H9 (cell line): Measurements from ENCODE around the gene IL13RA2. TPM values are rescaled to one million over a fixed set of nuclear protein-coding genes. Genes with fewer than 3 reads are reported as not detected.

Experiments
- DNase-seq: peaks from one replicate; pipeline ENCODE4 v3.0.0-alpha.2; 2017
- H2AFZ ChIP-seq: one replicate; pipeline ENCODE4 v1.6.1; 2013; ENCODE audit warnings: mild to moderate bottlenecking, low read length, control low read depth, moderate library complexity
- H2AK5ac ChIP-seq: 2 replicates; pipeline ENCODE4 v1.6.1; 2013; ENCODE audit warnings: low read length, control low read depth, mixed read lengths; ENCODE audit not compliant: insufficient read length
- H2BK120ac ChIP-seq: one replicate; pipeline ENCODE4 v1.6.1; 2013; ENCODE audit warnings: low read depth, mild to moderate bottlenecking, low read length, control low read depth, inconsistent platforms; ENCODE audit not compliant: poor library complexity, severe bottlenecking
- H2BK12ac ChIP-seq: 2 replicates; pipeline ENCODE4 v1.6.1; 2013; ENCODE audit warnings: low read length, control low read depth, mixed read lengths, low read depth; ENCODE audit not compliant: insufficient read length
- H2BK15ac ChIP-seq: 2 replicates; pipeline ENCODE4 v1.6.1; 2013; ENCODE audit warnings: low read depth, low read length, control low read depth
- H2BK20ac ChIP-seq: one replicate; pipeline ENCODE4 v1.6.1; 2013; ENCODE audit warnings: low read depth, mild to moderate bottlenecking, low read length, control low read depth, inconsistent platforms; ENCODE audit not compliant: poor library complexity, severe bottlenecking
- H2BK5ac ChIP-seq: 2 replicates; pipeline ENCODE4 v1.6.1; 2013; ENCODE audit warnings: low read length, control low read depth, mixed read lengths; ENCODE audit not compliant: insufficient read length
- H3K14ac ChIP-seq: 2 replicates; pipeline ENCODE4 v1.6.1; 2013; ENCODE audit warnings: low read length, control low read depth; ENCODE audit not compliant: insufficient read depth
- H3K18ac ChIP-seq: 2 replicates; pipeline ENCODE4 v1.6.1; 2013; ENCODE audit warnings: low read depth, mild to moderate bottlenecking, mixed read lengths, low read length, control low read depth; ENCODE audit not compliant: insufficient read length
- H3K23ac ChIP-seq: 2 replicates; pipeline ENCODE4 v1.6.1; 2013; ENCODE audit warnings: low read length, control low read depth, mixed read lengths, low read depth; ENCODE audit not compliant: insufficient read length
- H3K23me2 ChIP-seq: 2 replicates; pipeline ENCODE4 v1.6.1; 2013; ENCODE audit warnings: low read depth, mild to moderate bottlenecking, mixed read lengths, low read length, control low read depth; ENCODE audit not compliant: insufficient read length, poor library complexity, severe bottlenecking
- H3K27ac ChIP-seq: 2 replicates; pipeline ENCODE4 v1.5.1; 2013; ENCODE audit warnings: low read length, control low read depth, mixed read lengths, low read depth; ENCODE audit not compliant: insufficient read length
- H3K27me3 ChIP-seq: 2 replicates; pipeline ENCODE4 v1.6.1; 2013; ENCODE audit warnings: low read length, control low read depth, inconsistent platforms; ENCODE audit not compliant: insufficient read depth
- H3K4ac ChIP-seq: 2 replicates; pipeline ENCODE4 v1.6.1; 2013; ENCODE audit warnings: low read depth, mild to moderate bottlenecking, control low read depth, inconsistent platforms, low read length, moderate library complexity
- H3K4me1 ChIP-seq: 2 replicates; pipeline ENCODE4 v1.6.1; 2013; ENCODE audit warnings: low read length, control low read depth, inconsistent platforms; ENCODE audit not compliant: insufficient read depth
- H3K4me2 ChIP-seq: 2 replicates; pipeline ENCODE4 v1.6.1; 2013; ENCODE audit warnings: low read length, control low read depth, mixed read lengths; ENCODE audit not compliant: insufficient read length, insufficient read depth
- H3K56ac ChIP-seq: 2 replicates; pipeline ENCODE4 v1.6.1; 2013; ENCODE audit warnings: low read depth, mild to moderate bottlenecking, mixed read lengths, low read length, control low read depth; ENCODE audit not compliant: insufficient read length
- H3K79me1 ChIP-seq: 2 replicates; pipeline ENCODE4 v1.6.1; 2013; ENCODE audit warnings: low read depth, mild to moderate bottlenecking, moderate library complexity, low read length, control low read depth, inconsistent platforms; ENCODE audit not compliant: insufficient read depth, poor library complexity, severe bottlenecking
- H3K79me2 ChIP-seq: 2 replicates; pipeline ENCODE4 v1.6.1; 2013; ENCODE audit warnings: low read length, control low read depth, inconsistent platforms; ENCODE audit not compliant: insufficient read depth
- H3K9ac ChIP-seq: 2 replicates; pipeline ENCODE4 v1.6.1; 2013; ENCODE audit warnings: low read length, control low read depth, mixed read lengths; ENCODE audit not compliant: insufficient read length; ENCODE audit errors: extremely low read depth
- H3K9me3 ChIP-seq: one replicate; pipeline ENCODE4 v1.6.1; 2013; ENCODE audit warnings: low read depth, low read length, inconsistent platforms; ENCODE audit not compliant: control insufficient read depth
- H3T11ph ChIP-seq: one replicate; pipeline ENCODE4 v1.6.1; 2013; ENCODE audit warnings: mild to moderate bottlenecking, low read length, control low read depth, inconsistent platforms
- H4K20me1 ChIP-seq: one replicate; pipeline ENCODE4 v1.6.1; 2013; ENCODE audit not compliant: control insufficient read depth, insufficient read length, insufficient read depth
- H4K5ac ChIP-seq: 2 replicates; pipeline ENCODE4 v1.6.1; 2013; ENCODE audit warnings: low read depth, mild to moderate bottlenecking, mixed read lengths, low read length, control low read depth; ENCODE audit not compliant: insufficient read length
- H4K8ac ChIP-seq: replicated peaks from 2 replicates; pipeline ENCODE4 v1.6.1; 2013; ENCODE audit warnings: low read length, control low read depth, mixed read lengths, low read depth; ENCODE audit not compliant: insufficient read length
- H4K91ac ChIP-seq: 2 replicates; pipeline ENCODE4 v1.6.1; 2013; ENCODE audit warnings: low read depth, mild to moderate bottlenecking, moderate library complexity, mixed read lengths, low read length, control low read depth; ENCODE audit not compliant: insufficient read length
- H3K27ac Mint-ChIP-seq, 3 experiments: 2 replicates in 2 of 3; 3 replicates in 1 of 3; pipeline ENCODE4 v1.8.0; 2020 to 2021; ENCODE audit warnings: mixed read lengths in 3 of 3, mild to moderate bottlenecking in 1 of 3, moderate library complexity in 1 of 3
- H3K27me3 Mint-ChIP-seq: 2 replicates; pipeline ENCODE4 v1.8.0; 2021; ENCODE audit warnings: low read depth, mild to moderate bottlenecking, moderate library complexity, mixed read lengths
- H3K36me3 Mint-ChIP-seq, 3 experiments: 2 replicates in 2 of 3; 3 replicates in 1 of 3; pipeline ENCODE4 v1.8.0; 2020 to 2021; ENCODE audit warnings: low read depth in 3 of 3, mixed read lengths in 3 of 3; ENCODE audit not compliant: insufficient read depth in 1 of 3
- H3K4me1 Mint-ChIP-seq, 2 experiments: 2 replicates each; pipeline ENCODE4 v1.8.0; 2020; ENCODE audit warnings: mixed read lengths in 2 of 2
- H3K4me3 Mint-ChIP-seq, 2 experiments: 2 replicates in 1 of 2; 3 replicates in 1 of 2; pipeline ENCODE4 v1.8.0; 2020 to 2021; ENCODE audit warnings: mild to moderate bottlenecking in 2 of 2, mixed read lengths in 2 of 2, moderate library complexity in 1 of 2
- H3K9me3 Mint-ChIP-seq, 2 experiments: 2 replicates in 1 of 2; 3 replicates in 1 of 2; pipeline ENCODE4 v1.8.0; 2020; ENCODE audit warnings: mild to moderate bottlenecking in 2 of 2, mixed read lengths in 2 of 2, moderate library complexity in 1 of 2
- WGBS: extraction: QIAGEN DNeasy Blood & Tissue Kit; methylation state at CpG from one replicate; pipeline ENCODE4 v1.1.7; 2013; ENCODE audit warnings: missing lambda C conversion rate, low lambda C conversion rate, mixed read lengths; ENCODE audit not compliant: insufficient read length; ENCODE audit errors: extremely low coverage; 5-methylcytosine and 5-hydroxymethylcytosine counted together
- total RNA-seq: library from RNA; stranded (reverse); gene quantifications from 2 replicates; pipeline ENCODE4 v1.2.1, GENCODE V29; 2021
- TF ChIP-seq, protein P1 (sequence below): fragments of 200-600 bp; sonication (generic); conservative IDR thresholded peaks from 3 replicates; pipeline ENCODE4 v1.8.0; 2021; ENCODE audit warnings: antibody characterized with exemption, mild to moderate bottlenecking

The IL13RA2 gene
- total RNA-seq, 1 experiment from 2014 or later = not detected

DNA sequence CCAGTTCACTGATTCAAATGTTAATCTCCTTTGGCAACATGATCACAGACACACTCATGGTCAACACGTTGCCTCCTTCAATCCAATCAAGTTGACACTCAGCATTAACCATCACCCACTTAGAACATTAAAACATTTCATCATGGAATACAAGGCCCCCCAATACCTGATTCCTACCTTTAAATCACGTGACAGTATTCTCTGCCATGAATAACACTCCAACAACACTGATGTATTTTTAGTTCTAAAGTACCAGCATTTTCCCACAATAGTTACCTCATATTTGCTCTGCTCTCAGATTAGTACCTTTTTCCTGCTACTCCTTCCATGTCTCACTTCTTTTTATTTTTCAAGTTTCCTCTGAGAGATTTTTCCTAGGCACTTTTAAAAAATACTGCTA is 19.6 kb downstream of the IL13RA2 start:
- H3K27ac Mint-ChIP-seq = no peak overlapping the region
- no peak overlapping the region for H2AK5ac ChIP-seq
- no peak overlapping the region for H3K56ac ChIP-seq
- no peak overlapping the region for H2BK5ac ChIP-seq
- no peaks in the 10 kb centered on the region for H3K79me2 ChIP-seq
- H2BK12ac ChIP-seq = no peak overlapping the region
- no peak for DNase-seq
- no peak overlapping the region for H3K4ac ChIP-seq
- H2AFZ ChIP-seq = no peak overlapping the region
- no peak overlapping the region for H2BK15ac ChIP-seq
- no peak overlapping the region for H3K4me3 Mint-ChIP-seq
- no peak overlapping the region for H3T11ph ChIP-seq
- TF ChIP-seq, protein P1, sequence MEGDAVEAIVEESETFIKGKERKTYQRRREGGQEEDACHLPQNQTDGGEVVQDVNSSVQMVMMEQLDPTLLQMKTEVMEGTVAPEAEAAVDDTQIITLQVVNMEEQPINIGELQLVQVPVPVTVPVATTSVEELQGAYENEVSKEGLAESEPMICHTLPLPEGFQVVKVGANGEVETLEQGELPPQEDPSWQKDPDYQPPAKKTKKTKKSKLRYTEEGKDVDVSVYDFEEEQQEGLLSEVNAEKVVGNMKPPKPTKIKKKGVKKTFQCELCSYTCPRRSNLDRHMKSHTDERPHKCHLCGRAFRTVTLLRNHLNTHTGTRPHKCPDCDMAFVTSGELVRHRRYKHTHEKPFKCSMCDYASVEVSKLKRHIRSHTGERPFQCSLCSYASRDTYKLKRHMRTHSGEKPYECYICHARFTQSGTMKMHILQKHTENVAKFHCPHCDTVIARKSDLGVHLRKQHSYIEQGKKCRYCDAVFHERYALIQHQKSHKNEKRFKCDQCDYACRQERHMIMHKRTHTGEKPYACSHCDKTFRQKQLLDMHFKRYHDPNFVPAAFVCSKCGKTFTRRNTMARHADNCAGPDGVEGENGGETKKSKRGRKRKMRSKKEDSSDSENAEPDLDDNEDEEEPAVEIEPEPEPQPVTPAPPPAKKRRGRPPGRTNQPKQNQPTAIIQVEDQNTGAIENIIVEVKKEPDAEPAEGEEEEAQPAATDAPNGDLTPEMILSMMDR = no peak
- no peak overlapping the region for H4K91ac ChIP-seq
- WGBS = no CpG with 5 or more reads among the region's 2 CpGs
- H4K5ac ChIP-seq = no peak overlapping the region
- no peak overlapping the region for H3K27ac ChIP-seq
- no peak overlapping the region for H3K4me2 ChIP-seq
- H3K9me3 ChIP-seq = no peaks in the 10 kb centered on the region
- H3K23me2 ChIP-seq = no peaks in the 10 kb centered on the region
- H3K9ac ChIP-seq = no peak overlapping the region
- no peaks in the 10 kb centered on the region for H3K27me3 ChIP-seq
- H2BK120ac ChIP-seq = no peak overlapping the region
- H4K20me1 ChIP-seq = no peaks in the 10 kb centered on the region
- peaks cover 0 to 3% of the 10 kb centered on the region in 2 experiments; a peak in 2 of 4 replicates for H3K4me1 Mint-ChIP-seq
- peaks cover 33% of the 10 kb centered on the region for H3K27me3 Mint-ChIP-seq
- H3K4me1 ChIP-seq = no peaks in the 10 kb centered on the region
- no peak overlapping the region for H4K8ac ChIP-seq
- no peak overlapping the region for H3K18ac ChIP-seq
- no peak overlapping the region for H3K14ac ChIP-seq
- peaks cover 5% of the 10 kb centered on the region in 2 experiments; a peak in 4 of 5 replicates for H3K9me3 Mint-ChIP-seq
- H2BK20ac ChIP-seq = no peak overlapping the region
- no peak overlapping the region for H3K23ac ChIP-seq
- H3K79me1 ChIP-seq = no peaks in the 10 kb centered on the region
- H3K36me3 Mint-ChIP-seq = no peaks in the 10 kb centered on the region
